SKM-1 treated with dmso at 0.1 percent for 144 hours (cell line): ENCODE data around the gene NMT1.
A peak's percentile ranks its signal among the peaks of the same experiment; 100 is the strongest.

Experiments used
- DNase-seq: peaks from one replicate; lab custom pipeline; 2025; ENCODE audit not compliant: unreplicated experiment; lab: John Stamatoyannopoulos, UW

The NMT1 gene

GRCh38 chr17:45077643-45078042, 16.5 kb downstream of the NMT1 start:
- peak; percentile 96 for DNase-seq

DNA sequence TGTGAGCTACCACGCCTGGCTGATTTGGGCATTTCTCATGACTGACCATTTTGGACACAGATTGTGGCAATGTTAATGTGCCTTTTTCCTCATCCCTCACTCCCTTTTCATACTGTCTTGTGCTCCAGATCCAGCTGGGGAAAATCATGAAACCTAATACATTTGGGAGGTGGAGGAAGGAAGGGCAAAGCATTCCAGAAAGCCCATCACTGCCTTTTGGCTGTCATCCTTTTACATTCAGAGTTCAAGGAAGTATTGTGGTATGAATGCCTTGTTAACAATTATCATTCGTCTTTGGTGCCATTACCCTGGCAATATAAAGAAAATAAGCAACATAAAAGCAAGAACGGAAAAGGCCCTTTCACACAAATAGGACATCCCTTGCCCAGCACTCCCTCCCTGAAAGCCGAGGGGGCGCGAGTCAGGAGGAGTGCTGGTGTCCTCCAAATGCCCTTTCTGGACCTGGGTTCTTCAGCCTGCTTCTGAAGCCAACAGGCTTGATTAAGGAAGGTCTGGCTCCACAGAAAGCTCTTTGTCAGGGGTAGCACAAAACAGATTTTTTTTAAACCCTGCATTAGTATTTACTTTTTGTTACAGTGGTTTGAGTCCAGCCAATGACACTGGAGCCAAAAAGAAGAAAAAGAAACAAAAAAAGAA, 20.1 kb downstream of the NMT1 start:
- no peak for DNase-seq

DNA sequence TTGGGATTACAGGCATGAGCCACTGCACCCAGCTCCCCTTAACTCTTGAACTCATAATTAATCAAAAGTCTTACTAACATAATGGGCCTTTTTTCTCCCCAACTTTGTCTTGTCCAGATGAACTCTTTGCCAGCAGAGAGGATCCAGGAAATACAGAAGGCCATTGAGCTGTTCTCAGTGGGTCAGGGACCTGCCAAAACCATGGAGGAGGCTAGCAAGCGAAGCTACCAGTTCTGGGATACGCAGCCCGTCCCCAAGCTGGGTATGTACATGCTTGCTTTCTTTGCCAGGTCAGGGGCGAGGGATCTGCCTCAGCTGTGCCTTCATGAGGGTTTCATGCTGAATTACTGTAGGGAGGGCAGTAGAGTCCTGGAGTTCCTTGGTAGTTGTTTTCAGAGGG, 25.3 kb downstream of the NMT1 start:
- no peak for DNase-seq

GRCh38 chr17:45086865-45087503, 25.9 kb downstream of the NMT1 start:
- no peak for DNase-seq

DNA sequence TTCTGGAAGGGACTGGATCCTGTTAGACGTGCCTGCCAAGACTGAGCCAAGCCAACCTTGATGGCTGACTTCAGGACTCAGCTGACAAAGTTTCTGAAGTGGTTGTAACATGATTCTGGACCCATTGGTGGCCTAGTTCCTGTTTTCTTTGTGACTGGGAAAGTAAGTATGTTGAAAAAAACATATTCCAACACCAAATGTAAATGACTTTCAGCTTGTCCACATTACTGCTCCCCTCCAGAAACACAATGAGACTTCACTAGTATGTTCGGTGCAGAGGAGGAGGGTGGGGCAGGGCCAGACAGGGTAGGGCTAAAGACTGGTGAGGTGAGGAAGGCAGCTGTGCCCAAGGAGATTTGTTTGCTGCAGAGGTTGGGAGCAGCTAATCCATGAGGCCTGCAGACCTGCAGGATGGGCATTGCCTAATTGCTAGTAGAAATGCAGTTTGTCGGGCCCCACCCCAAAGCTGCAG, 26.4 kb downstream of the NMT1 start:
- DNase-seq, result no peak

- no peak for DNase-seq
Observed at GRCh38 chr17:45087978-45088377, 26.9 kb downstream of the NMT1 start.

DNA sequence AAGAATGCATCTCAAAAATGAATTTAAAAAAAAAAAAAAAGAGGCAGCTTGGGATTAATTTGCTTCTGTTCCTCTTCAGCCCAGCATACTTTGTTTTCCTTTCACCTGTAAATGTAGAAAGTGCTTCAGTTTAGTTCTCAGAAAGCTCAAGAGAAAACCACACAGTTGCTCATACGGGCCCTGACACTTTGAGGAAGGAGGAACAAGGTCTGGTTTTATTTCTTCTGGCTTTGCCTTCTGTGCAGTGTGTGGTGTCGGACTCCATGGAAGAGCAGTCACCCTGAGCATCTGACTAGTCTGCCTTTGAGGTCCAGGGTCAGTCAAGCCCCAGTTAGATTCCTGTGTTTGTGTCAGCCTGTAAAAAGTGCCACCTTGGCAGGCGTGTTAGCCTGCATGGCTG, 27.6 kb downstream of the NMT1 start:
- DNase-seq, result no peak

DNA sequence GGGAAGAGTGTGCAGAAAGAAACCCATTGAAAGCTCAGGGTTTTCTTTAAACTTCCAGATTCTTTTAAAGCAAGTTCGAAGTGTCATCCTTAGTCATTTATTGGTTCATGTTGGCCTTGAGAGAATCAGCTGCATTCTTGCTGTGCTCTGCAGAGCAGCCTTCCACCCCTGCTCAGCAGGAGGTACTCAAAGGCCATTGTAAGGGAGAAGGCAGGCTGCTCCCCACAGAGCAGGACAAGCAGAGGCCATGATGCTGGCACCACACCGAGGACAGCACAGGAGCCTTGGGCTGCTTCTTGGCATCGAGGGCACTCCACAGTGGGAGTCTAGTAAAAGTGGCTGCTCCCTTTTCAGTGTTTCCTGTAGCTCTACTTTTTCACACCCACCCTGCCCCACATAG, 29.6 kb downstream of the NMT1 start:
- no peak for DNase-seq

DNA sequence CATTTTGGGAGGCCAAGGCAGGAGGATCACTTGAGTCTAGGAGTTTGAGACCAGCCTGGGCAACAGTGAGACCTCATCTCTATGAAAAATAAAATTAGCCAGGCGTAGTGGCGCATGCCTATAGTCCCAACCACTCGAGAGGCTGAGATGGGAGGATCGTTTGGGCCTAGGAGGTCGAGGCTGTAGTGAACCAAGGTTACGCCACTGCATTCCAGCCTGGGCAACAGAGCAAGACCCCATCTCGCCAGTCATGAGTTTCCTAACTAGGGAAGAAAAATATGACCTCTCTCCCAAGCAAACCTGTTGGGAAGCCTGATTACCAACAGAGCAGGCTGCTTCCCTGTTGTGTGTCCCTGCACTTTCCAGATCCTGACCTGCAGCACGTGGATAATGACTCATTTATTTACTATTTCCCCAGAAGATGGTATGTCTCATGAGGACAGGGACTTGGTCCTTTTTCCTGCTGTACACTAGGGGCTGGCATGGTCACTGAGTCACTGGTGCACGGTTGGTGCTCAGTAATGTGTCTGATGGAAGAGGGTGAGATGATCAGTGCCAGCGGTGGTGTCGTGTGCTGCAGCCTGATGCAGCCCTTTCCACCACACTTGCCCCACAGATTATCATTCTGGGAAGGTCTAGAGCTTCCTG, 30.8 kb downstream of the NMT1 start:
- DNase-seq, result no peak

DNA sequence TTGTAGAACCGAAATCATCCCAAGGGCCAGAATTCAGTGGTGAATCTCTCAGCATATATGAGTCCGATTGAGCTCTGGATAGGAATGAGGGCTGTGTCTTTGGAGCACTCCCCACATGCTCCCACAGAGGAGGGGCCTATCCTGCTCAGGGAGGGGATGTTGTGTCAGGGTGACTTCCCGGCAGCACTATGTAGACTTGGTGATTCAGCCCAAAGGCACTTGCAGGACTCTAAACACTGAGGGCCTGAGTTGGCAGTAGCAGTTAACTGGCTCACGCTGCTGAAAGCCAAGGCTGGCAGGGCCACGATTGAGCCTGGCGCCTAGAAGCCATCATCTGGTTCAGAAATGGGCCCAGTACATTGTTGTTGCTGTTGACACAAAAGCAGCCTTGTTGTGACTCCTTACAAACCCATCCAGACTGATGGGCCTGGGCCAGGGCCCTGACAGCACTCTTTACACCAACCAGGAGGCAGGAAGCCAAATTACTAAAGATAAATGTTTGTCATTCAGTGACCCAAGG, 31.9 kb downstream of the NMT1 start:
- DNase-seq, result no peak

DNA sequence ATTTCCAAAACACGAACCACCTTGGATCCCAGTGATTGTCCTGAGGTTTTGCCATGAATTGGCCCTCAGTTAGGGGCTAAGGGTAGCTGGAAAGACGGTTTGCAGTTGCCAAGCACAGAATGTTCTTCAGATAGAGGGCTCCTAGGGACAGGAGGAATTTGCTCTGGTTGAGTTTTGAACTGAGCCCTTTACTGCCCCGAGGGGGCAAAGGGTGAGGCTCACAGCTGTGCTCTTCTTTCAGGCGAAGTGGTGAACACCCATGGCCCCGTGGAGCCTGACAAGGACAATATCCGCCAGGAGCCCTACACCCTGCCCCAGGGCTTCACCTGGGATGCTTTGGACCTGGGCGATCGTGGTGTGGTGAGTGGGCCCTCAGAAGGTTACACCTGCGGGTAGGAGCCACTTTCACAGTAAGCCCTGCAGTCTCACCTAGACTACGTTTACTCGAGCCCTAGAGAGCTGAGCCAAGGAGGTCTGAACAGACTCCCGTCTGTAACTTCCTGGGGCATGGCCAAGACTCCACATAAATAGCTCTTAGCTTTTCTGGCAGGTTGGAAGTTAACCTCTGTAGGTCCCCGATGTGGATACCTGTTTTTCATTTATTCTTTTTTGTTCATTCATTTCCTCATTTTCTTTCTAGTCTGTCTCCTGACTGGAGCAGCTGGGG, 32.5 kb downstream of the NMT1 start:
- DNase-seq, result no peak

DNA sequence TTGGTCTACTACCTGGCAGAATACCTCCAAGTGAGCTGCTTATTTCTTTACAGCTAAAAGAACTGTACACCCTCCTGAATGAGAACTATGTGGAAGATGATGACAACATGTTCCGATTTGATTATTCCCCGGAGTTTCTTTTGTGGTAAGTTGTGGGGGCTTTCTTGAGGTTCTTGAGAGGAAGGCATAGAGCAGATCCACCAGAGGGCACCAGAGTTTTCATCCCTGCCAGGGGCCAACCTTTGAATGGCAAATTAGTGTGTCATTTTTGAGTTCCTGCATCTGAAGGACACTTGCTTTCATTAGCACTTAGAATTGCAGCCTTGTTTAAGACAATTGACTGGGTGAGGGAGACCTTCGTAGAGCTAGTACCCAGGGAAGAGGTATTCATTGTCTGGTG, 35.0 kb downstream of the NMT1 start:
- DNase-seq, result no peak

GRCh38 chr17:45096926-45097325, 35.8 kb downstream of the NMT1 start:
- DNase-seq, result no peak

DNA sequence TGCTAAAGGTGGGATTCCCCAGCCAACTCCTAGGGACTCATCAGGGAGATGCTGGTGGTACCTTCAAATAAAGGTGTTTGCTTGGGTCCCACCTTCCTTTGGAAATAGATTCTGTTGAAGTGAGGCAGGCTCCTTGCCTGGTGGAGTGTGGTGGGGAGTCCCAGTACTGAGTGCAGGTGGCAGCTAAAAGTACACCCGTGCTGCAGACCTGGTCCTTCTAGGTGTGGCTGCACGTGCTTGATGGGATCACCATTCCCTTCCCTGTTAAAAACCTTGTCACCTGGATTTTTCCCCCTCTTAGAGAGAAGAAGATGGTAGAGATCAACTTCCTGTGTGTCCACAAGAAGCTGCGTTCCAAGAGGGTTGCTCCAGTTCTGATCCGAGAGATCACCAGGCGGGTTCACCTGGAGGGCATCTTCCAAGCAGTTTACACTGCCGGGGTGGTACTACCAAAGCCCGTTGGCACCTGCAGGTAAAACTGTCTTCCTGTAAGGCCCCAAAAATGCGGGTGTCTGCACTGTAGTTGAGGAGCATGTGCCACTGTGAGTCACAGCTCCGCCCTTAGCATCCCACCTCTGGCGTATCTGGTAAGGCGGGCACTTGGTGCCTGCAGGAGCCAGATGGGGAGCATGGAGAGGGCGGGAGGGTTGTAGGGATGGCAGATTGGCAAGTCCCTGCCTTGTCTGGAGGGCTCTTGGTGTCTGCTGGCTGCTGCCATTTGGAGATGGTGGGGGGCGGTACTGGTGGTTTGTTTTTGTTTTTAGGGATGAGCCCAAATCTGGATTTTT, 37.2 kb downstream of the NMT1 start:
- DNase-seq, result no peak

- DNase-seq, result peak; percentile 37
Observed at GRCh38 chr17:45098869-45099616, 37.9 kb downstream of the NMT1 start.

DNA sequence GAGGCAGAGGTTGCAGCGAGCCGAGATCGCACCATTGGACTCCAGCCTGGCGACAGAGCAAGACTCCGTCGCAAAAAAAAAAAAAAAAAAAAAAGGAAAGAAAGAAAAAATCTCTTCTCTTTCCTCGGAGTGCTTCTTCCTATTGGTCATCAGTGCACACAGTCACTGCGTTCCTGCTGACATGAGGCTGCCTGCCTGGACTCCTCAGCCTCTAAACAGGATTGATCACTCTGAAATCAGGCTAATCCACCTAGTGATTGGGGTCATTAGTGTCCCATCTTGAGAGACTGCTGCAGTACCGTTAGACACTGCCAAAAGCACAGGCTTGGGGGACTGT, 40.4 kb downstream of the NMT1 start:
- no peak for DNase-seq

- no peak for DNase-seq
Observed at GRCh38 chr17:45101883-45102811, 41.0 kb downstream of the NMT1 start.

DNA sequence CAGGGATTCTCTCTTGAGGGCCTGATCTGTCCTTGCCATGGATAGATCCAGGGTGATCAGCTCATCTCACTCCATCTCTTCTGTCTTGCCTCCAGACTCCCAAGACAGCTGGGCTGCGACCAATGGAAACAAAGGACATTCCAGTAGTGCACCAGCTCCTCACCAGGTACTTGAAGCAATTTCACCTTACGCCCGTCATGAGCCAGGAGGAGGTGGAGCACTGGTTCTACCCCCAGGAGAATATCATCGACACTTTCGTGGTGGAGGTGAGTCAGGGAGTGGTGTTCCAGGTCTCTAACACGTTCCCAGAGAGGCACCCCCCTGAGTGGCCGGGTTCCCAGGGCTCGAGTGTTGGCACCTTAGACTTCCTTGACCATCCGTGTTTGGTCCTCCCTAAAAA, 41.7 kb downstream of the NMT1 start:
- DNase-seq, result no peak

DNA sequence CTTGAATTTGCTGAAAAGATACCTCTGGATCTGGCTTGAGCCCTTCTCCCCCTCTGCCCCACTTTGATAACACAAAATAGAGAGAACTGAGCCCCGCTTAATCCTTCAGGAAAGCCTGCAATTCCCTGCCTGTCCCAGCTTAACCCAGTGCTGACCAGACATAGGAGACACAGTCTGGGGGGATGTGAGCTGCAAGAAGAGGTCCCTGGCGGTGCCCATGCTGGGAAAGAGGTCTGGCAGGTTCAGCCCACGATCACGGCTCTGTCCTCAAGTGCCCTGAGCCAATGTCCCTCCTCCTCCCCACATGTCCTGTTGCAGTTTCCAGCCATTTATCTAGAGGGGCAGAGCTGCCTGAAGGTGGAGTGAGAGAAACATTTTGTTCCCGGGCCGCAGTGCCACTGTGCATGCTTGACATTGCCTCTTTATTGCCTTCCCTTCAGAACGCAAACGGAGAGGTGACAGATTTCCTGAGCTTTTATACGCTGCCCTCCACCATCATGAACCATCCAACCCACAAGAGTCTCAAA, 42.2 kb downstream of the NMT1 start:
- DNase-seq, result no peak
